Eye (tissue), 1 donor: Measurements from ENCODE around the gene ASPN.
A peak's percentile ranks its signal among the peaks of the same experiment; 100 is the strongest.
"Not testable (repeated sequence)": the region's sequence is repeated elsewhere in the genome, so short reads cannot be mapped to it uniquely, and the experiment has no call there.

ENCODE experiments used
- DNase-seq: peaks from one replicate; pipeline ENCODE4 v3.0.0-alpha.2; 2015

The ASPN gene

GRCh38 chr9:92467041-92467440, 15.3 kb downstream of the ASPN start:
- DNase-seq: no peak

DNA sequence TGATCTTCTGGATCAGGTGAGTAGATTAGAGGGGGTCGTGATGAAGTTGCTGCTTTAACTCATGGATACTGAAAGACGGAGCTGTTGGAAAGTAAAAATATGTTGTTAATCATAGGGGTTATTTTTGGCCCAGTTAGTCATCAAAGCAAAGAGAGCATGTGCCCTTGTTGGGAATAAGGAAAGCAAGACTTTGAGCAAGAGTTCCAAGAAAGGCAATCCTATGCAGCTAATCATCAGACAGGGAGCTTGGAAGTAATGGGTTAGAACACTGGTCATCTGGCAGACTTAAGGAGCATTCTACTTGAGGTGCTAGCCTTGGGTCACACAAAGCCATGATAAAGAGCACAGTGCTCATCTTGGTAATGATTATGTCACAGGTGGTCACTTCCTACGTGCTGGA, 18.3 kb downstream of the ASPN start:
- no peak for DNase-seq

DNA sequence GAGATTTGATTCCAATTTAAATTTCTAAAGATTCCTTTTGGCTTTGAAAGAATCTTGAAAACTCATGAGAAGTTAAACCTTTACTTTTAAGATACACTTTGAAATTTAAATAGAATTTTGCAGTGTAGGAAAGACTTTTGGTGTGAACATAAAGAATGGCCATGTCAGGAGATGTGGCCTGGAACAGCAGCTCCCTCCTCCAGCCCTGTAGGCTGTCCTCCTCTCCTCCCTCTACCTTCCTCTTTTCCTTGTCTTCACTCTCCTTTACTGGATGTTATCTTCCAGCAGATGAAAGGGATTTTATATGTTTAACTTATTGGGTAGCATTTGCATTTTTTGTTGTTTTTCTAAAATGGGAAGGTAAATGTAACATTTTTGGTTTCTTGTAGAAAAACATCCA, 18.9 kb downstream of the ASPN start:
- no peak for DNase-seq

DNA sequence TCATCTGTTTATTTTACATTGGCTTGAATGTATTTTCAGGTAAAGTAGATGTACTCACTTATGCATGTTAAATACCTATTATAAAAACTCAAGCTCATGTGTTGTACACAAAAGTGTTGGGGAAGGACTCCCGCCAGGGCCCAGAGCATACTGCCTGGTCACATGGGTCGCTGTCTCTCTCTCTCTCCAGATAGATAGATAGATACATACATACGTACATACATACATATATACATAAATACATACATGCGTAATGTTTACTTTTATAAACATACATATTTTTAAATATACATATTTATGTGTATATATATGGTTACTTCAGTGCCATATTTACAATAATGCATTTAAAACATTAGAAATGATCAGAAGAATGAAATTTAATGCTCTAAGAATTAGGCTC, 24.7 kb downstream of the ASPN start:
- no peak for DNase-seq

DNA sequence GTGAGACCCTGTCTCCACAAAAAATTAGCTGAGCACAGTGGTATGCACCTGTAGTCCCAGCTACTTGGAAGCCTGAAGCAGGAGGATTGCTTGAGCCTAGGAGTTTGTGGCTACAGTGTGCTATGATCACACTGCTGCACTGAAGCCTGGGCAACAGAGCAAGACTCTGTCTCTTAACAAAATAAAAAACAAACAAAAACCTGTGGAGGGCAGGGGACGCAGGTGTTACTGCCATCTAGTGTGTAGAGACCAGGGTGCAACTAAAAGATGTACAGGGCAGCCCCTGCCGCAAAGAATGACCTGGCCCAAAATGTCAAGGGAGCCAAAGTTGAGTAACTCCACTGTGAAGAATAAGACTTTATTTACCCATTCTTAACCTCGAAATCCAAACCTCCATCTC, 27.1 kb downstream of the ASPN start:
- no peak for DNase-seq

DNA sequence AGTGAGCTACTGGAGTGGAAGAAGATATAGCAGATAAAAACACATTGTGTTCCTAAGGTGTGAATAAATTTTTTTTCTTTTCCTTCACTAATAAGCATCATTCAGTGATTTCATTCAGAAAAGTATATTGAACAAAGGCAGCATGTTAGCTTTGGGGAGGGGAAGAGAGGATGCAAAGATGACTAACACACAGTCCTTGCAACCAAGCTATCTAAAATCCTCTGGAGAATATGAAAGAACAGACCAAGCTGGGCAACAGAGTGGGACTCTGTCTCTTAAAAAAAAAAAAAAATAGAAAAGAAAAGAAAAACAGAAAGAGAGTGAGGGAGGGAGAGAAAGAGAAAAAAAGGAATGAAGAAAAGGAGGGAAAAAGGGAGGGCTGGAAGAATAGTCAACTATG, 35.8 kb downstream of the ASPN start:
- DNase-seq: no peak

DNA sequence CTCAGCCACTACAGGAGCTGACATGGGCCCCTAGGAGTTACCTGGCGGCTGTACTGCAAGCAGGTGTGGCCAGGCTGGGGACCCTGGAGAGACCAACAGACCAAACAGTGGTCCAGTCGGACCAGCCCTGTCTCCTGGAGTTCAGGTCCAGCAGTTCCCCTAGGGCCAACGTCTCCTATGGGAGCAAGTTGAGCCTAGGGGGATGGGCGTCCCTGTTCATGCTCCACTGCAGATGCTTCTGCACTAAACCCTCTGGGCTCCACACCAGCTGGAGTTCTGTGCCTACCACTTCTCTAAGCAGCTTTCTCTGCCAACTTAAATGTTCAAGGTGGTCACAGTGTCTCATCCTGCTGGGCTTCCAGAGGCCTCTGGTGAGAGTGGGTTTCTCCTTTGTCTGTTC, 37.5 kb downstream of the ASPN start:
- DNase-seq: no peak

GRCh38 chr9:92440751-92441046, 41.6 kb downstream of the ASPN start:
- no peak for DNase-seq

DNA sequence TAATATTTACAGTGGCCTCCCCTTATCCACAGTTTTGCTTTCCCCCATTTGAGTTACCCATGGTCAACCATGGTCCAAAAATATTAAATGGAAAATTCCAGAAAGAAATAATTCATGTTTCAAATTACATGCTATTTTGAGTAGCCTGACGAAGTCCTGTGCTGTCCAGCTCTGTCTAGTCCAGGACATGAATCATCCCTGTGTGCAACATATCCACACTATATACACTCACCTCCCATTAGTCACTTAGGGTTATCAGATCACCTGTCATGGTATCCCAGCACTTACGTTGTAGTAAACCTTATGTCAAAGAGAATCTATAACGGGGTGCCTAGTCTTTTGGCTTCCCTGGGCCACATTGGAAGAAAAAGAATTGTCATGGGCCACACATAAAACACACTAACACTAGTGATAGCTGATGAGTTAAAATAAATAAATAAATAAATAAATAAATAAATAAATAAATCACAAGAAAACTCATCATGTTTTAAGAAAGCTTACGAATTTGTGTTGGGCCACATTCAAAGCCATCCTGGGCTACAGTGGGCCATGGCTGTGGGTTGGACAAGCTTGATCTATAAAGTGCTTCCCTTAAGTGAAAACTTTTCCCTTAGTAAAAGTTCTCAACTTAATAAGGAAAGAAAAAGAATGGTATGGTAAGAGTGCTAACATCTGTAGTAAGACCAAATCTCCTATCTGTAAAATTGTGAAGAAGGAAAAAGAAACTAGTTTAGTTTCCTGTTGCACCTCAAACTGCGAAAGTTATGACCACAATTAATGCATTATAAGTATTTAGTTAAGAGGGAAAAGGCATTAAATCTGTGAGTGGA, 42.2 kb downstream of the ASPN start:
- no peak for DNase-seq

DNA sequence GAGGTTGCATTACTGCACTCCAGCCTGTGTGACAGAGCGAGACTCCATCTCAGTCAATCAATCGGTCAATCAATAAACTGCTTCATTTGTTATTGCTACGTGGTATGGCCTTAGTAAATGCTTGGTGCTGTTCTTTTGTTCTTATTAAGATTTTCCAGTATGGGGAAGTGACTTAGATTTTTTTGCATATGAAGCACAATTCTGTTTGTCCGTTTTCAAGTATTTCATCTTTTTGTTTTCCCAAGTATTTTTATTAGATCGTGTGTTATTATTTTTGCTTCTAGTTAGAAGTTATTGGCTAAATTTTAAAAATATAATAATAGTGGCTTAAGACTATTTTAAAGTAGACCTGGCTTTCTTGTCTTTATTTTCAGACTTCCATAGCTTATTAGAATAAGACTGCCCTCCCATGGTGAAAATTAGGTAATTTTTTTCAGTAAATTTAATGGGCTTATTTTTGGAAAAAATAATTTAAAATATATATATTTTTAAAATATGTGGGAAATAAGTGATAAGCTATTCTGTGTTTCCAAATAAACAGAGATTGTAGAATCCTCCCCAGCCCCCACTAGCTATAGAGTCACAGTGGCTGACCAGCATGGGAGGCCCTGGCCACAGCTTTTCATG, 43.3 kb downstream of the ASPN start:
- no peak for DNase-seq

- no peak for DNase-seq
Measured at GRCh38 chr9:92435263-92435662, 47.0 kb downstream of the ASPN start.

GRCh38 chr9:92432972-92433548, 49.2 kb downstream of the ASPN start:
- no peak for DNase-seq

GRCh38 chr9:92432350-92432749, 50.0 kb downstream of the ASPN start:
- DNase-seq: no peak

DNA sequence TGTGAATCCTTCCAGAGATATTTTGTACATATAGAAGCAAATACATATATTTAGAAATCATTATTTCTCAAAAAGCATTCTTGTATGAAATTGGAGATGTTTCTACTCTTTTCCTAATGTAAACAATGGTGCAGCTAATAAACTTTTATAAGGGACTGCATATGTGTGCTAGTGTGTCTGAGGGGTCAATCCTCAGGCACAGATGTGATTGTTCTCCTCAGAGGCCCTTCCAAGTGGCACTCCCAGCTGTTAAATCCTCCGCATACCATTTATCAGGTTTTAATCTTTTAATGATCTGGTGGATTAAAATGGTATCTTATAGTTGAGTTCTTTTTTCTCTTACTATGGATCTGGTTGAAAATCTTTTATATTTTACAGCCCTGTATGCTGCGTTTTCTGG, 52.5 kb downstream of the ASPN start:
- DNase-seq: no peak

DNA sequence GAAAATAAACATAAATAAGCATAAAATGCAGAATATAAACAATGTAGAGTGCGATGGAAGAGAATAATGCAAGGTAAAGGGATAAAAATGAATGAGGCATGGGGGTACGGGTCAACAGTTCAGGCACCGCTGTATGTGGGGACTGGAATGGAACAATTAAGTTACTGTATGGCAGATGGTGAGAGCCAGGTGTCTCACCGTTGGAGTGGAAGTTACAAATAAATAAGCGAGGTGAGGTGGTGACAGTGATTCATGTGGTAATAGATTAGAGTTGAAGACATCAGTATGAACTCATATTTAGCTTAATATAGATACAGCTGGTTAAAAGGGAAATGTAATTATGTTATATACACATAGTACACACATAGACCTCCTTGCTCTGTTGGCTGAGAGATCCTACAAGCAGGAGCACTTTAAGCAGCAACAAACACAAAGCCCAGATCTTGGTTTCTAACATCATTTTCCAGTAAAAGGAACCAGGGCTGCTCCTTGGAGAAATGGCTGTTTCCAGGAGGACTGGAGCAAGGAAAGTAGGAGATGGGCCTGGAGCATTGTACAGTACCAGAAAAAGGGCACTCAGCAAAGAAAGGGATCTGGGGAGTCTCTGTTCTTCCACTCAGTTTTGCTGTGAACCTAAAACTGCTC, 55.7 kb downstream of the ASPN start:
- DNase-seq: no peak

- peak; percentile 75 for DNase-seq
Measured at GRCh38 chr9:92425474-92425873, 56.8 kb downstream of the ASPN start.

GRCh38 chr9:92424340-92424739, 58.0 kb downstream of the ASPN start, which contains the start of gene OMD:
Gene OMD (minus strand): TSS chr9:92424471. CDS start chr9:92417558, 6,913 bp downstream.
- no peak for DNase-seq

- no peak for DNase-seq
Measured at GRCh38 chr9:92423612-92424011, 58.7 kb downstream of the ASPN start.

DNA sequence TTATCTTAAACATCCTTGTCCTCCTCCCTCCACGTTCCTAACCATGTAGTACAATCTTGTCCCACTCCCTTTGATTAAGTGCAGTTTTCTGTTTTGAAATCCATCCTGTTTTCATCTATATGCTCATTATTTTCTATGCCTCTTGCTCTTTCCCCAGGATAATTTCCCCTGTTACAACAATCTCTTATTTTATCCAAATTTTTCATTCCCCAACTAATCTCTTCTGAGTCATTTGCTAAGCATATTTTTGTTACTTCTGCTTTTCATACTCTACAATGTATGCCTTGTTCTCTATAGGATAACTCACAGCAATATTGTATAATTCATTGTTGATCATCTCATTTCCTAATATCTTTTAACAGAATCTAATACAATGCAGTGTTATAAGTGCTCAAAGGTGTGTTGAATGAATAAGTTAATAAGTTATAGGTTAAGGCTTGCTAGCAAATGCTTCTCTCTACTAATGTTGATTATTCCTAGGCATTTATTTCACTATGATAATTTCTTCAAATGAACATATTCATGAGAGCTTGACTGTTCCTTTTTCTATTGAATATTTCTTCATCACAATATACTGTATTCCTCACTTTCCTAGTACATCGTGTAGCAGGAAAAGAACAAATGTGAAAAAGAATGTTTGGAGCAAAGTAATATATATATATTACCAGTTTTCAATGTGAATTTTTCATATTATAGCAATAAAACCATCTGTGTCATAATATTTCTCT, 59.5 kb downstream of the ASPN start:
- DNase-seq: no peak

GRCh38 chr9:92414566-92414965, 67.7 kb downstream of the ASPN start:
- DNase-seq: no peak

DNA sequence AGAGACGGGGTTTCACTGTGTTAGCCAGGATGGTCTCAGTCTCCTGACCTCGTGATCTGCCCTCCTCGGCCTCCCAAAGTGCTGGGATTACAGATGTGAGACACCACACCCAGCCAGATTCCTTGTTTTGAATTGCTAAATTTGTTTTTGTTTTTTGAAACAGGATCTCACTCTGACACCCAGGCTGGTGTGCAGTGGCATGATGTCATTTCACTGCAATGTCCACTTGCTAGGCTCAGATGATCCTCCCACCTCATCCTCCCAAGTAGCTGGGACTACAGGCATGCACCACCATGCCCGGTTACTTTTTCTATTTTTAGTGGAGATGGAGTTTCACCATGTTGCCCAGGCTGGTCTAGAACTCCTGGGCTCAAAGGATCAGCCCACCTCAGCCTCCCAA, 71.1 kb downstream of the ASPN start:
- DNase-seq: not testable (repeated sequence)

DNA sequence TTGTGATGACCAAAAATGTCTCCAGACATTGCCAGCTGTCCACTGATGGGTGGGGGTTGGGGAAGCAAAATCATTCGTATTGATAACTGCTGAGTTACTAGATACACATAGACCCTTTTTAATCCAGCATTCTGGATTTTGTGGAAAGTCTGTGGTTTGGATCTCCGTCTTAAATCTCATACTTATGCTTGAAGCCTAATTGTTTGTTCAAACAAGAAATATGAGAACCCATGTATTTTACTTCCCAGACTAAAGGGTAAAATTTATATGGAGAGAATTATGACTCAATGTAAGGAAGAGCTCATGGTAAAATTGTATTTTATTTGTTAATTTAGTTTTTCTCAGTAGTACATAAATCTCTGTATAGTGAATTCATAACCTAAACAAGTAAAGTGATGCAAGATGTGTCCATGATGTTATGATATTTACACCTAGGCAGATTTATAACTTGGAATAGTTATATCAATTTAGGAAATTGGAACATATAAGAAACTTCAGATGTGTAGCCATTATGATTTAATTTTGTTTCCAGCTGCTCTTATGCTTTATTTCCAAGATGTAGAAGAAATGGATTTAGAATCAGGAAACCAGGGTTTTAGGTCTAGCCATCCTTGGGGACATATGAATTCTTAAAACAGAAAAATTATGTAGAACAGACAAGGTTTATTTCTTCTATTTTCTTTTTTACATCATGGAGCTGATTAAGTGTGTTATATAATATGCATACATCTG, 73.4 kb downstream of the ASPN start:
- DNase-seq: no peak

DNA sequence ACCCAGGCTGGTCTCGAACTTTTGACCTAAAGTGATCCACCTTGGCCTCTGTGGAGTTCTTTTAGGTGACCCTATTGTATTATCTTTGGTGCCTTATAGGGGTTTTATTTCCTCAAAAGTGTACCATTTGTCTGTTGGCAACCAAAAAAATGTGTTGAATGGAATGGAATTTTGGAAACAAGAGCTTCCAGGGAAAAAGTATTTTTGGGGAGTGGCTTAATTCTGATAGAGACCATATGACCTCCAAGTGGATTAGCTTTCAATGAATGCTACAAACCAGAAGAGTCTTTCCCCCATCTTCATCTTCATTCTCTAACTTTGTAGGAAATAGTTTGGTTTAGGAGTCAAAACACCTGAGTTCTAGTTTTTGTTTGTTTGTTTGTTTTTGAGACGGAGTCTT, 74.5 kb downstream of the ASPN start:
- DNase-seq: no peak
